Measurements from ENCODE around the gene DNASE1L1.

DNA sequence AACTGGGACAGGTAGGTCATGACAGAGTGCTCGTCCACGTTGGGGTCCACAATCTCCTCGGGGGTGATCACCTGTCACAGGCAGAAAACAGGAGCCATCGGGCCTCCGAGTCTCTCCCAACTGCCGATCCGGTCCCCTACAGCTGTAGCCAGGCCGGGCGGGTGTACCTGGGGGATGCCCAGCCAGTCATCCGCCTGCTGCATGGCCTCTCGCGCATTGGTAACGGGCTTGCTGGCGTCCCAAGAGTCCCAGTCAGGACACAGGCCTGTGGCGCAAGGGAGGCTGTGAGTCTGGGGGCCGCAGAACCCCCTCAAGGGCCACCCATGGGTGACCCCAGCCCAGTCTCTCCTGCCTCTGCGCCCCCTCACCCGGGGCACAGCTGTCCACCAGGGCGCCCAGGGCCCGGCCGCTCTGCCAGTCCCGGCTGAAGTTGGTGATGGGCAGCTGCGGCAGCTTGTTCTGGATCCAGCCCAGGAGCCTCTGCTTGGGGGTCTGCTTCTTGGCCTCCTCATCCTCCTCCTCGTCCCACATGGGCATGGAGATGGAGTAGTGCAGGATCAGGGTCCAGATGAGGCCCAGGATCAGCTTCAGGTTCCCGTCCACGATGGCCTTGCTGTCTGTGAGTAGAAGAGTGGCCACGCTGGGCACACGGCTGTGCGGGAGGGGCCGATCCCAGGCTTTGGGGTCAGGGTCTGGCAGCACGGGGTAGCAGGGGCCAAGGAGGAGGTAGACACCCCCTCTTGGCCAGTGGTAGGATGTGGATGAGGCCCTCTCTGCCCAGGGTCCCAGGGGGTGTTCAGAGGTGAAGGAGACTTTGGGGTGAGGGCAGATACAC, 41.4 kb downstream of the DNASE1L1 start:
- TF ChIP-seq, protein P1, sequence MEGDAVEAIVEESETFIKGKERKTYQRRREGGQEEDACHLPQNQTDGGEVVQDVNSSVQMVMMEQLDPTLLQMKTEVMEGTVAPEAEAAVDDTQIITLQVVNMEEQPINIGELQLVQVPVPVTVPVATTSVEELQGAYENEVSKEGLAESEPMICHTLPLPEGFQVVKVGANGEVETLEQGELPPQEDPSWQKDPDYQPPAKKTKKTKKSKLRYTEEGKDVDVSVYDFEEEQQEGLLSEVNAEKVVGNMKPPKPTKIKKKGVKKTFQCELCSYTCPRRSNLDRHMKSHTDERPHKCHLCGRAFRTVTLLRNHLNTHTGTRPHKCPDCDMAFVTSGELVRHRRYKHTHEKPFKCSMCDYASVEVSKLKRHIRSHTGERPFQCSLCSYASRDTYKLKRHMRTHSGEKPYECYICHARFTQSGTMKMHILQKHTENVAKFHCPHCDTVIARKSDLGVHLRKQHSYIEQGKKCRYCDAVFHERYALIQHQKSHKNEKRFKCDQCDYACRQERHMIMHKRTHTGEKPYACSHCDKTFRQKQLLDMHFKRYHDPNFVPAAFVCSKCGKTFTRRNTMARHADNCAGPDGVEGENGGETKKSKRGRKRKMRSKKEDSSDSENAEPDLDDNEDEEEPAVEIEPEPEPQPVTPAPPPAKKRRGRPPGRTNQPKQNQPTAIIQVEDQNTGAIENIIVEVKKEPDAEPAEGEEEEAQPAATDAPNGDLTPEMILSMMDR (conservative IDR thresholded peaks at IDR 0.05; ENCODE audit: low read depth, low read length), result no peak
- TF ChIP-seq EZH2phosphoT487 (IDR thresholded peaks at IDR 0.05; ENCODE audit: borderline replicate concordance, low read length), result no peak
- TF ChIP-seq EZH2 (IDR thresholded peaks at IDR 0.05; ENCODE audit: low read length, unreplicated experiment), result no peak
